Muscle layer of colon (tissue), 2 donors: Measurements from ENCODE around the gene ASB16.

Source experiments
- H3K27ac ChIP-seq: one replicate; pipeline ENCODE4 v1.7.0; 2013; ENCODE audit warnings: low read depth, mild to moderate bottlenecking, low read length, moderate library complexity
- H3K27me3 ChIP-seq, 2 donors: one replicate each; pipeline ENCODE4 v1.7.0; 2013; ENCODE audit warnings: low read length in 2 of 2, mild to moderate bottlenecking in 2 of 2; ENCODE audit not compliant: insufficient read depth in 2 of 2, control insufficient read depth in 1 of 2
- H3K36me3 ChIP-seq: one replicate; pipeline ENCODE4 v1.7.0; 2013; ENCODE audit warnings: mild to moderate bottlenecking, low read length; ENCODE audit not compliant: insufficient read depth
- H3K4me1 ChIP-seq: one replicate; pipeline ENCODE4 v1.7.0; 2013; ENCODE audit warnings: mild to moderate bottlenecking, low read length; ENCODE audit not compliant: insufficient read depth
- H3K4me3 ChIP-seq, 2 donors: one replicate each; pipeline ENCODE4 v1.7.0; 2013; ENCODE audit warnings: low read length in 2 of 2, low read depth in 1 of 2, mild to moderate bottlenecking in 1 of 2, moderate library complexity in 1 of 2
- H3K9ac ChIP-seq: one replicate; pipeline ENCODE4 v1.7.0; 2013; ENCODE audit warnings: low read length
- H3K9me3 ChIP-seq: one replicate; pipeline ENCODE4 v1.7.0; 2013; ENCODE audit warnings: mild to moderate bottlenecking, low read length
- donor health status: abdominal sarcoma.
- donor health status: Adenocarcinoma of cecum.

Gene ASB16

DNA sequence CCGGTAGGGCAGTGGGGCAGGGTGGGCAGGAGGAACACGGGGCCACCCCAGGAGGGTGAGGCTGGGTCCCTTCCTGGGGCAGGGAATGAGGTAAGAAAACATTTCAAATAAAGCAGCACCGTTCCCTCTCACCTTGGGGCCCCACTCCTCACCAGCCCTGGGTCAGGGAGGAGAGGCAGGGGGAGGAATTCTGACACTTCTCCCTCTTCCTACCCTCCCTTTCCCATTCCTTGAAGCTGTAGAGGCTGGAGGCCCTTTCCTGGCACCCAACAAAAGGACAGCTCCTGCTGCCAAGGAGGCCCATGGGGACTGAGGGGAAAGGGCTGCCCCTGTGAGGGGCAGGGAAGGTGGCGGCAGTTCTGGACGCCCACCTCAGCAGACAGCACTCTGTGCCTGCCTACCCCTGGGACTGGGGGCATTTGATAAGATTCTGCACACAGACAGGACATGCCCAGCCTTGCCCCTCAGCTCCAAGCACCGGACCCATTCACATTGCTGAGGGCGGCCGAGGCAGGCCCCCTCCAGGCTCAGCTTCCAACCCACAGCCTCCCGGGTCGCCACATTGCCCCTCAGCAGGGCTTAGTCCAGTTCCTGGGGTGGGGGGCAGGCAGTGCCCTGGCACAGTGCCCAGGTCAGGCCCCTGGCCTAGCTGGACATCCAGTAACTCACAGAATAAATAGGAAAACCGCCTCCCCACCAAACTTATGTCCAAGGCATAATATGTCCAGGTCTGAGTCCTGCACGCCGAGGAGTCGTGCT lies 23.0 kb downstream of the ASB16 start:
- H3K4me3 ChIP-seq, result no peak overlapping the region
- H3K4me1 ChIP-seq, result peaks cover 18% of the 10 kb centered on the region
- H3K36me3 ChIP-seq, result peaks cover 62% of the 10 kb centered on the region
- no peak overlapping the region for H3K9ac ChIP-seq
- no peak overlapping the region for H3K27ac ChIP-seq
- H3K9me3 ChIP-seq, result no peaks in the 10 kb centered on the region
- H3K27me3 ChIP-seq, result no peaks in the 10 kb centered on the region

DNA sequence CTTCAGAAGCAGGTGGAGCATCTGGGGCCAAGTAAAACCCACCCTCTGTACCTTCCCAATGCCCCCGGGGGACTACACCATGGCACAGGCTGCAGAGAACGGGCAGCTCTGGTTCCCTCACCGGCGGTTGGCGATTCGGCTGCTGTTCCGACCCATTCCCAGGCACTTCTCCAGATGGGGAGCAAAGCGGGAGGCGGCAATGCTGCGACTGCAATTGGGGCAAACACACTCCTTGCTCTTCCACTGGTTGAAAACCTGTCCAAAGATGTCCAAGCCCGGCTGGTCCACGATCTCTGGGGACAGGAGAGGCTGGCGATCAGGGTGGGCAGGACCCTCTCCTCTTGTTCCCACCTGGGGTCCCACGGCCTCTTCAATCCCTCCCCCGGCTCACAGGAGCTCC lies 26.6 kb downstream of the ASB16 start:
- Histone ChIP-seq H3K27me3 (no peaks in the 10 kb centered on the region), H3K27ac (peak overlapping the region; percentile 49), H3K4me3 (no peak overlapping the region), H3K4me1 (peaks cover 25% of the 10 kb centered on the region), H3K9me3 (no peaks in the 10 kb centered on the region), H3K36me3 (peaks cover 41% of the 10 kb centered on the region), H3K9ac (no peak overlapping the region)

DNA sequence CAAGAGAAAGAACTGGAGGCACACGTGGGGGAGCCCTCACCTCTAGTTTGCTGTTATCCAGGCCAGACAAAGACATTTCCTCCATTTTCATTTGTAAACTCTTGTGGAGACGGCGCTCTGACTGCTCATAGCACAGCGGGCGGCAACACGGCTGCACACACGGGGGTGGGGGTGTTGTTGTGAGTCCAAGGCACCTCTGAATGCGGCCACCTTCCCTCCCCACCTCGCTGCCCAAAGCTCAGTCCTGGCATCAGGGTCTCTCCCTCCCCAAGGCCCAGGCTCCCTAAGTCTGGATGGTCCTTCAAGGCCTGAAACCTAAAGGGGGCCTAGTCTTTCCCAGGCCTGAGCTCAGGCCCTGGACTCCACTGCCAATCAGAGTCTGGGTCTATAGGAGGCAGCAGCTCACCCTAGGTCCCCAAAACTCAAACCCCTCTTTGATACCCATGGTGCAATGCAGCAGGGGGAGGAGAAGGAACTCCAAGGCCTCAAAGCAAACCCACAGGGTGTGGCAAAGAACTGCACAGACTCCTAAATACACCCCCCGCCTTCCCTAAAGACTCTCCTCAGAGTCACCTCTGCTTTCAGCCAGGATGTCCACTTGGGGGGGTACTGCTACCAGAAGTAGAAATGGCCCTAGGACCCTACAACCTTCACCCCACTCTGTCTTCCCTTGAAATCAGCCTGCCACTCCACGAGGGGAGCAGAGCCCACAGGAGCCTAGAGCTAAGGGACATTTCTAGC lies 27.6 kb downstream of the ASB16 start:
- Histone ChIP-seq H3K27ac (peak overlapping the region; percentile 88), H3K9ac (peak overlapping the region; percentile 85), H3K27me3 (no peaks in the 10 kb centered on the region), H3K9me3 (no peaks in the 10 kb centered on the region), H3K36me3 (peaks cover 37% of the 10 kb centered on the region), H3K4me3 (peak overlapping the region; percentile 66 to 72), H3K4me1 (peaks cover 25% of the 10 kb centered on the region)

DNA sequence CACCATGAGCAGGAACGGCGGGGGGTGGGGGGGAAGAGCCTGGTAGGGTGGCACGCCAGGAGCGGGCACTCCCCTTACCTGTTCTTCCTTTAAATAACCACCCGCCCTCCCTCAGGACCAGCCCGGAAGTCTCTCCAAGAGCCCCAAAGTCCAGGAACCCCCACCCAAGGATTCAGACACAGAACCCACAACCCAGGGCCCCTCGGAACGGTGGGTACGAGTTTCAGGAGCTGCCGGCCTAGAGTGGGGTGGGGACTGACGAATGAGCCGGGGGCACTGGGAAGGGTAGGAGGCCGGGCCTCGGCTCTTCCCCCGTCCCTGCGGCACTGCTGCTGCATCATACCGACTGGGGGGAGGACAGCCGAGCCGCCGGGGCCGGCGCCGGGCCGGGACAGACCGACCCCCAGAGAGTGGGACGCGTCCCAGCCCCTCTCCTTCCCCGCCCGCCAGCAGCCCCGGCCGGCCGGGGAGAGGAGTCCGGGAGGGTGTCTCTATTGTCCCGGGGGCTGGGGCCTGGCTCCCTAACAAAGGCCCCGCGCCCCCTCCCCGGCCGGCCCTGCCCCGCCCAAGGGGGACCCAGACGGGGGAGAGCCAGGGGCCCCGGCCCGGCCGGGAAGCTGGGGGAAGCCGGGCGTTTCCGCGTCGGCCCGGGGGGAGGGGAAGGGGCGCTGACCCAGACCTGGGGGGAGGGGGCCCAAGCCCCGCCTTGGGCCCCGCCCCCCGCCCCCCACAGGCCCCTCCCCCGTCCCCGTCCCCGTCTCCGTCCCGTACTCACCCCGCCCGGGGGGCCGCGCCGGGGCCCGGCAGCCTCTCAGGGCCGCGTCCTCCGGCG lies 28.4 kb downstream of the ASB16 start:
- Histone ChIP-seq H3K27ac (peak overlapping the region; percentile 88), H3K27me3 (no peaks in the 10 kb centered on the region), H3K4me1 (peaks cover 25% of the 10 kb centered on the region), H3K9ac (peak overlapping the region; percentile 85), H3K4me3 (peak overlapping the region; percentile 66 to 72), H3K36me3 (peaks cover 30% of the 10 kb centered on the region), H3K9me3 (no peaks in the 10 kb centered on the region)

DNA sequence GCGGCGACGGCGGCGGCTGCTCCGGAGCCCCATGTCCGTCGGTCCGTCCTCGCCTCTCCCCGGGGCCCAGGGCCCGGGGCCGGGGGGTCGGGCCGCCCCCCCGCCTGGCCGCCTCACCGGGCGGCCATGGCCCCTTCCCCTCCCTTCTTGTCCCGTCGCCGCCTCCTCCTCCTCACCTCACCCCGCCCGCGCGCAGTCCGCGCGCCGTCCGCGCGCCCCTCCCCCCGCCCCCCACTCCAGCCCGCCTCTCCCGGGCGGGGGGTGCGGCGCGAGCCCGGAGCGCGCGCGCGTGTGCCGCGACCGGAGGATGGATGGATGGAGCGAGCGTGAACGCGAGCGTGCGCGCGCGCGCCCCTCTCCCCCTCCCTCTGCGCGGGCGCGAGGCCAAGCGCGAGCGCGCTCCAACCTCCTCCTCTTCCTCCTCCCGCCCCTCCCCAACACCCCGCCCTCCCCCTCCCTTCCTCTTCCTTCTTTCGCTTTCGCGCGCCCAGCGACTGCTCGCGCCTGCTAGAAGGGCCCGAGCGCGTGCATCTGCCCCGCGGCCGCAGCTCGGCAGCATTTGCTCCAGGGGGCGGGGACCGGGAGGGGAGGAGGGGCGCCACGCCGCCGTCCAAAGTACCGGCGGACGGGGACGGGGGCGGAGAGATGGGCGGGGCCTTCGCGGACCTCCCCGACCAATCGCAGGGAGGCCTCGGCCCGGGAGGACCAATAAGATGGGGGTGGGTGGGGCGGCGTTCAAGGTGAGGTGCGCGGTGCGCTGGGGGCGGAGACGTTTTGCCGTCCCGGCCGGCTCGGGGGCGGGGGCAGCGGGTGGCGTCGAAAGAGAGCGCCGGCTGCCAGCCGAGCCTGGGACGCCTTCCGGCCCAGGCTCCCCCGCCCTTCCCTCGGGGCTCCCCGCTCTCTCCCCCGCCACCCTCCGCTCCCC lies 29.3 kb downstream of the ASB16 start, which contains the start of gene ATXN7L3:
TSS of gene ATXN7L3 (minus strand) at position 332 of the 925 bp plus-strand sequence. CDS start 1,814 bp downstream, outside the sequence.
- Histone ChIP-seq H3K27me3 (no peaks in the 10 kb centered on the region), H3K4me1 (peaks cover 25% of the 10 kb centered on the region), H3K27ac (peak within 1 kb of the TSS; percentile 96)

DNA sequence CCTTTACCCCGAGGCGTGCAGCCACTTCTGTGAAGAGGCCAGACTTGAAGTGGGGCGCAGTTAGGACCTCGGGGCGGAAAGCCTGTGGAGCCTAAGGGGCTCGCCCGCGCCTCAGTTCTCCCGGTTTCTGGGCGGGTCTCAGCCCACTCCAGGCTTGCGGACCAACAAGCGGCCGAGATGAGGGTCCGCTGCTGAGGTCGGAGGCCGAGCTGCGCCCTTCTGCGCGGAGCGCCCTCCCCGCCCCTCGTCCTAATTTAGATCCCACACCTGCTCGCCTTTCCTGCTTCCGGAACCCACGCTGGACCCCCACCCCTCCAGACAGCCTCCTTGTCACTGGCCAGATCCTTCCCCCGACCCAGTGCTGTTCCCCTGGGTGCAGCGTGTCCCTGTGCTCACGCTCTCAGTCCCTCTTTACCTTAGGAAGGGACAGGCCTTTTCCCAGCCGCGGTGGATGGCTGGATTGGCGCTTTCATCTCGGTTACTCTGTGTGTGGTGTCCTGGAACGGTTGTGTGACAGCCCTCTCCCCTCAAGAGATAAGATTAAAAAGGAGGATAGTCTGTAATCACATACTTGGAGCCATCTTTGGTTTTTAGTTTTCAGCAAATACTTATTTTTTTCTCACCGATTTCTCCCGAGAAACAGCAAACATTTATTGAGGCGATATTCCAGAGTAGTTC lies 30.1 kb downstream of the ASB16 start:
- peaks cover 14% of the 10 kb centered on the region for H3K36me3 ChIP-seq
- peaks cover 25% of the 10 kb centered on the region for H3K4me1 ChIP-seq
- no peaks in the 10 kb centered on the region for H3K27me3 ChIP-seq
- no peaks in the 10 kb centered on the region for H3K9me3 ChIP-seq
- peak overlapping the region; percentile 96 for H3K27ac ChIP-seq
- peak overlapping the region; percentile 69 for H3K9ac ChIP-seq
- H3K4me3 ChIP-seq, result peak overlapping the region; percentile 65 to 71

More for the DNA sequence above, 29.3 kb downstream of the ASB16 start, which contains the start of gene ATXN7L3:
- Histone ChIP-seq H3K4me3 (peak within 1 kb of the TSS; percentile 71 to 72), H3K9ac (peak within 1 kb of the TSS; percentile 85), H3K9me3 (no peaks in the 10 kb centered on the region), H3K36me3 (peaks cover 22% of the 10 kb centered on the region)

DNA sequence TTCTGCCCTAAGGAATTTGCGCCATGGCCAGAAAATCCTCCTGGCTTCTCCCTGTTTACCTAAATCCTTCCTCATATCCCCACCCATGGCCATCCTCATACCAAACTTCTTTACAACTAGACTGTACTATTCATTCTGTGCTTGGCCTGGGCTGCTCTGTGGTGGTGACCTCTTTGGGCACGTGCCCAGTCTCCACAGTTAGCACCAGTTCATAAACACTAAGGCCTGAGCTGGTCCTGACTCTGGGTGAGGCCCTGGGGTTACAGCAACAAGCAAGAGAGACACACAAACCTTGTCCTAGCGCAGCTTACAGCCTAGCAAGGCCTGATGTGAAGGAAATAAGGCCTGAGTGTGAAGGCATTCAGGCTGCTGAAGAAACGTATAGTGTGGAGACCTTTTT lies 32.3 kb downstream of the ASB16 start:
- Histone ChIP-seq H3K9me3 (no peaks in the 10 kb centered on the region), H3K4me1 (peaks cover 16% of the 10 kb centered on the region), H3K9ac (no peak overlapping the region), H3K27me3 (no peaks in the 10 kb centered on the region), H3K36me3 (peaks cover 8% of the 10 kb centered on the region), H3K27ac (no peak overlapping the region), H3K4me3 (no peak overlapping the region)

DNA sequence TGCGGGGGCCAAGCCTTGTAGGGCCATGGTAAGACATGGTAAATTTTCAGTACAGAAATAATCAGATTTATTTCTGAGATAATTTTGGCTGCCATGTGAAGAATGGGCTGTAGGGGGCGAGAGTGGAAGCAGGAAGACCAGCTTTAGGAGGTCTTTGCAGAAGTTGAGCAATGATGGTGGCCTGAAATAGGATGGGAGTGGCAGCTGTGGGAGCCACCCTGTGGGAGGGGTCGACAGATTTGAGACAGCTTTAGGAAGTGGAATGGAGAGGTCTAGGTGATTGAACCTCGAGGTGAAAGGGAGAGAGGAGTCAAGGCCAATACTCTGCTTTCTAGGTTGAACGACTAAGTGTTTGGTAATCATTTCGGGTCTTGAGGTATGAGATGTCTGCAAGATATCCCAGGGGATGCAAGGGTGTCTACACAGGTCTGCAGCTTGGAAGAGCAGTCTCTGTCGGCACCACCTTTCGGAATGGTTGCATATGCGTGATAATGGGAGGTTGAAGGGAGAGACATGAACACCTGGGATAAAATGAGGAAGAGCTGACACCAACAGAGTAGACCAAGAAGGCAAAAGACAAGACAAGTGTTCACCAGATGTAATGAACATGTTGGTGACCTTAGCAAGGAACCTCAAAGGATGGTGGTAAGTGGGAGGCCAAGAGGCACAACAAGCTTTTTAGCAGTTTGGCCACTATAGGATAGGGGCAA lies 33.4 kb downstream of the ASB16 start:
- Histone ChIP-seq H3K9ac (no peak overlapping the region), H3K9me3 (no peaks in the 10 kb centered on the region), H3K4me3 (no peak overlapping the region), H3K4me1 (peaks cover 8% of the 10 kb centered on the region), H3K27ac (no peak overlapping the region), H3K36me3 (peaks cover 20% of the 10 kb centered on the region), H3K27me3 (no peaks in the 10 kb centered on the region)

DNA sequence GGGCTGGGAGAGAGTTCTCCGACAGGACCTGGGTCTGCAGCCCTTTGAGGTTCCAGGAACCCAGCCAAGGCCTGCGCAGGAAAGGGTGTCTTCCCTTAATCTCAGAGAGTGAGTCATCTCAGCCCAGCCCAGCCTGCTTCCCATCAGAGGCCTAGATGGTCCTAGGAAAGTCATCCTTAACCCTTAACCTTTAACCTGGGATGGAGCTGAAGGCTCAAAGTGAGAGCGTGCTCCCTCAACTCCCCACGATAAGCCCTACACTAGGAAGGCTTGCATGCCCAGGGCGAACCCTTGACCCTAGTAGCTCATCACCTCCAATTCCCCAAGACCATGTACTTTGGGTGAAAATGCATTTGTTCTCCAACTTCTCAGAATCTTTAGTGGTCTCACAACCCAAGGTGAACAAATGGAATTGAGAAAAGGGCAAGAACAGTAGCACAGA lies 34.0 kb downstream of the ASB16 start:
- Histone ChIP-seq H3K9me3 (no peaks in the 10 kb centered on the region), H3K9ac (no peak overlapping the region), H3K27ac (no peak overlapping the region), H3K36me3 (peaks cover 25% of the 10 kb centered on the region), H3K27me3 (no peaks in the 10 kb centered on the region), H3K4me1 (peaks cover 8% of the 10 kb centered on the region), H3K4me3 (no peak overlapping the region)
